Brain microvascular endothelial cell (primary cell): ENCODE results near the gene SLC38A7.
"Not testable (repeated sequence)": the region's sequence is repeated elsewhere in the genome, so short reads cannot be mapped to it uniquely, and the experiment has no call there.

Experiments
- DNase-seq: peaks from one replicate; pipeline ENCODE4 v3.0.0-alpha.2; 2020
- H3K27ac ChIP-seq: fragments of 250-450 bp; sonication (Bioruptor Pico); 2 replicates; pipeline ENCODE4 v1.5.1; 2020; ENCODE audit warnings: mild to moderate bottlenecking, moderate library complexity
- H3K27me3 ChIP-seq: fragments of 250-450 bp; sonication (Bioruptor Pico); replicated peaks from 2 replicates; pipeline ENCODE4 v1.5.1; 2020; ENCODE audit warnings: mild to moderate bottlenecking
- H3K36me3 ChIP-seq: fragments of 250-450 bp; sonication (Bioruptor Pico); replicated peaks from 2 replicates; pipeline ENCODE4 v1.5.1; 2020; ENCODE audit warnings: mild to moderate bottlenecking
- H3K4me3 ChIP-seq: 2 replicates; pipeline ENCODE4 v1.5.1; 2011; ENCODE audit warnings: low read depth, mild to moderate bottlenecking, control low read depth, low read length, moderate library complexity
- CTCF ChIP-seq: IDR thresholded peaks from 2 replicates; pipeline ENCODE4 v1.5.1; 2011; ENCODE audit warnings: low read depth, mild to moderate bottlenecking, moderate library complexity, low read length, control low read depth, inconsistent platforms; ENCODE audit errors: missing control alignments
- in situ Hi-C: cut with HindIII; loops from 2 replicates; pipeline ENCODE4 v1.10.0; 2017; ENCODE audit warnings: low sequenced_read_pairs, low pct_ligation_motif_present

Gene SLC38A7

GRCh38 chr16:58709333-58709732 is 24.8 kb upstream of the SLC38A7 start:
- in situ Hi-C loops, result no loop called here
- peaks cover 39% of the 10 kb centered on the region for H3K36me3 ChIP-seq
- no peaks in the 10 kb centered on the region for H3K27me3 ChIP-seq
- no peak overlapping the region for H3K27ac ChIP-seq
- H3K4me3 ChIP-seq, result no peak overlapping the region
- TF ChIP-seq CTCF, result no peak
- DNase-seq, result no peak

- Histone ChIP-seq H3K4me3 (no peak overlapping the region), H3K36me3 (no peaks in the 10 kb centered on the region), H3K27ac (no peak overlapping the region), H3K27me3 (peaks cover 1% of the 10 kb centered on the region)
- TF ChIP-seq CTCF, result no peak
- no peak for DNase-seq
- in situ Hi-C loops, result no loop called here
Observed at GRCh38 chr16:58699151-58699550, 14.6 kb upstream of the SLC38A7 start.

GRCh38 chr16:58695368-58695767 is 10.8 kb upstream of the SLC38A7 start:
- TF ChIP-seq CTCF, result no peak
- Histone ChIP-seq H3K27me3 (peaks cover 1% of the 10 kb centered on the region), H3K27ac (no peak overlapping the region), H3K36me3 (no peaks in the 10 kb centered on the region), H3K4me3 (no peak overlapping the region)
- in situ Hi-C loops, result no loop called here
- DNase-seq, result no peak

- peaks cover 1% of the 10 kb centered on the region for H3K27me3 ChIP-seq
- TF ChIP-seq CTCF, result no peak
- no peaks in the 10 kb centered on the region for H3K36me3 ChIP-seq
- no peak overlapping the region for H3K4me3 ChIP-seq
- in situ Hi-C loops, result no loop called here
- H3K27ac ChIP-seq, result no peak overlapping the region
- no peak for DNase-seq
Observed at GRCh38 chr16:58692450-58692849, 7.9 kb upstream of the SLC38A7 start.

GRCh38 chr16:58686985-58687706 is 2.6 kb upstream of the SLC38A7 start:
- H3K27ac ChIP-seq, result peak overlapping the region; percentile 47
- H3K36me3 ChIP-seq, H3K27me3 ChIP-seq, H3K4me3 ChIP-seq, in situ Hi-C loops: not testable (repeated sequence)
- DNase-seq, result peak; percentile 25

GRCh38 chr16:58685084-58685449 is 497 bp upstream of the SLC38A7 start:
- no peak for DNase-seq
- Histone ChIP-seq H3K27me3 (no peaks in the 10 kb centered on the region), H3K36me3 (no peaks in the 10 kb centered on the region), H3K27ac (no peak overlapping the region), H3K4me3 (peak overlapping the region; percentile 100)
- TF ChIP-seq CTCF, result no peak
- in situ Hi-C loops, result no loop called here
